Fibroblast of pulmonary artery (primary cell): Measurements from ENCODE around the gene TMCC1.

ENCODE experiments used
- DNase-seq: peaks from one replicate; pipeline ENCODE4 v3.0.0-alpha.2; 2010; ENCODE audit warnings: low read depth
- H3K4me3 ChIP-seq: replicated peaks from 2 replicates; pipeline ENCODE4 v1.5.1; 2011; ENCODE audit warnings: low read depth, mild to moderate bottlenecking, control low read depth, low read length, moderate library complexity
- CTCF ChIP-seq: IDR thresholded peaks from 2 replicates; pipeline ENCODE4 v1.5.1; 2011; ENCODE audit warnings: mild to moderate bottlenecking, control low read depth, low read length, inconsistent platforms; ENCODE audit errors: missing control alignments

Gene TMCC1

GRCh38 chr3:129608936-129609590, 284.4 kb downstream of the TMCC1 start:
- DNase-seq, result no peak
- no peak overlapping the region for H3K4me3 ChIP-seq
- TF ChIP-seq CTCF, result no peak

GRCh38 chr3:129608087-129608935, 285.2 kb downstream of the TMCC1 start:
- peak; percentile 24 for TF ChIP-seq CTCF
- DNase-seq, result peak; percentile 73
- H3K4me3 ChIP-seq, result no peak overlapping the region

- TF ChIP-seq CTCF, result no peak
- no peak for DNase-seq
- H3K4me3 ChIP-seq, result peak overlapping the region; percentile 53
Observed at GRCh38 chr3:129607391-129608068, 286.0 kb downstream of the TMCC1 start.

DNA sequence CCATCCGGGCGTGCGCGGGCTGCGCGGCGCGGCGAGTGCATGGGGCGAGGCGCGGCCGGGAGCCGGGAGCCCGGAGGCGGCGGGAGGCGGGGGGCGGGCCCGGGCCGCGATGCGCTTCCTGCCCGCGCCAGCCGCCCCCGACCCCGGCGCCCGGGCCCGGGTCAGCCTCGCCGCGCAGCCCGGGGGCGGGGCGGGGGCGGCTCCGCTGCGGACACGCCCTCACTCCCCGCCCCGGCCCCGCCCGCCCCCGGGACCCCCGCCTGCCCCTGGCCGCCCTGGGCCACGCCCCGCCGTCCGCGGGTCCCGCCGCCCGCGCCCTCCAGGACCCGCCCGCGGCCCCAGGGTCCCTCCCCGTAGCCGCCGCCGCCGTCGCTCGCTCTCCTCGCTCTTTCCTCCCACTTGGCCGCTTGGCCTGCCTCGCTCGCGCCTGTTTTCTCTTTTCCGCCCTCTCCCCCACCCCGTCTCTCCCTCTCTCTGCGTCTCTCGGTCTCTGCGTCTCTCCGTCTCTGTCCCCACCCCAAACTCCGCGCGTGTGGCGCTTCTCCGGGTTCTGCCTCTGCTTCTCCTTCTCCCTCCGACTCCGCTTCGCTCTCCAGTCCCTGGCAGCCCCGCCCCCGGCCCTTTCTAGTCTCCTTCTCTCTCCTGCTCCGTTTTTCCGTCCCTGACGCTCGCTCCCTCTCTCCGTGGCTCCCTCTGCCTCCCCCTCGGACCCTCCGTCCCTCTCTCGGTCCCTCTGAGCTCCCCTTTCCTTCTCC, 286.7 kb downstream of the TMCC1 start, which contains the start of gene PLXND1:
TSS of gene PLXND1 (minus strand) at position 41 of the 755 bp plus-strand sequence. CDS start at position 4, 37 bp downstream.
- TF ChIP-seq CTCF, result no peak

GRCh38 chr3:129605922-129606635, 287.4 kb downstream of the TMCC1 start:
- DNase-seq, result peak; percentile 59
- TF ChIP-seq CTCF, result no peak

More for the DNA sequence above, 286.7 kb downstream of the TMCC1 start, which contains the start of gene PLXND1:
- peak; percentile 82 for DNase-seq
- H3K4me3 ChIP-seq, result peak within 1 kb of the TSS; percentile 90

More at GRCh38 chr3:129605922-129606635, 287.4 kb downstream of the TMCC1 start:
- H3K4me3 ChIP-seq, result peak overlapping the region; percentile 90
